OCI-LY7 (cell line): ENCODE data around the gene MTM1.

Experiments used
- EZH2phosphoT487 ChIP-seq: fragments of 200-600 bp; sonication (generic); IDR thresholded peaks from 2 replicates; pipeline ENCODE4 v1.6.1; 2018; ENCODE audit warnings: low read depth, borderline replicate concordance, mild to moderate bottlenecking, mixed run types, antibody characterized with exemption, low read length, moderate library complexity, mixed read lengths
- TF ChIP-seq, protein P1 (sequence below): fragments of 200-600 bp; sonication (generic); conservative IDR thresholded peaks from 2 replicates; pipeline ENCODE4 v1.5.1; 2014; ENCODE audit warnings: mild to moderate bottlenecking, antibody characterized with exemption, low read length, moderate library complexity, mixed read lengths

GRCh38 chrX:150531467-150531866, 37.0 kb upstream of the MTM1 start:
- TF ChIP-seq EZH2phosphoT487: no peak
- TF ChIP-seq, protein P1, sequence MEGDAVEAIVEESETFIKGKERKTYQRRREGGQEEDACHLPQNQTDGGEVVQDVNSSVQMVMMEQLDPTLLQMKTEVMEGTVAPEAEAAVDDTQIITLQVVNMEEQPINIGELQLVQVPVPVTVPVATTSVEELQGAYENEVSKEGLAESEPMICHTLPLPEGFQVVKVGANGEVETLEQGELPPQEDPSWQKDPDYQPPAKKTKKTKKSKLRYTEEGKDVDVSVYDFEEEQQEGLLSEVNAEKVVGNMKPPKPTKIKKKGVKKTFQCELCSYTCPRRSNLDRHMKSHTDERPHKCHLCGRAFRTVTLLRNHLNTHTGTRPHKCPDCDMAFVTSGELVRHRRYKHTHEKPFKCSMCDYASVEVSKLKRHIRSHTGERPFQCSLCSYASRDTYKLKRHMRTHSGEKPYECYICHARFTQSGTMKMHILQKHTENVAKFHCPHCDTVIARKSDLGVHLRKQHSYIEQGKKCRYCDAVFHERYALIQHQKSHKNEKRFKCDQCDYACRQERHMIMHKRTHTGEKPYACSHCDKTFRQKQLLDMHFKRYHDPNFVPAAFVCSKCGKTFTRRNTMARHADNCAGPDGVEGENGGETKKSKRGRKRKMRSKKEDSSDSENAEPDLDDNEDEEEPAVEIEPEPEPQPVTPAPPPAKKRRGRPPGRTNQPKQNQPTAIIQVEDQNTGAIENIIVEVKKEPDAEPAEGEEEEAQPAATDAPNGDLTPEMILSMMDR: no peak
